ENCODE data around the gene TDP2.
"Not testable (repeated sequence)": the region's sequence is repeated elsewhere in the genome, so short reads cannot be mapped to it uniquely, and the experiment has no call there.

TDP2 gene

GRCh38 chr6:24666641-24667377, at the start of gene TDP2, which contains the start of gene ACOT13:
TSS of gene TDP2 (minus strand) at chr6:24666899. CDS start at chr6:24666862, 37 bp downstream.
TSS of gene ACOT13 (plus strand) at chr6:24667077. CDS start at chr6:24667264, 187 bp downstream.
- Histone ChIP-seq H3K36me3 (ENCODE audit: insufficient read depth, low read length) (peaks cover 17% of the 10 kb centered on the region; the same call in 1 of the 2 replicates), H3K4me1 (ENCODE audit: insufficient read depth, low read length) (no peaks in the 10 kb centered on the region), H3K9ac (ENCODE audit: low read depth, low read length) (peak within 1 kb of the TSS; percentile 95), H3K9me3 (ENCODE audit: control insufficient read depth, insufficient read depth, low read length) (peaks cover 9% of the 10 kb centered on the region; the same call in 1 of the 2 replicates)

GRCh38 chr6:24710519-24711303, 44.0 kb upstream of the TDP2 start:
- Histone ChIP-seq H3K36me3 (ENCODE audit: insufficient read depth, low read length) (peaks cover 50% of the 10 kb centered on the region), H3K4me1 (ENCODE audit: insufficient read depth, low read length) (no peaks in the 10 kb centered on the region), H3K9me3 (ENCODE audit: control insufficient read depth, insufficient read depth, low read length) (no peaks in the 10 kb centered on the region), H3K9ac (ENCODE audit: low read depth, low read length) (no peak overlapping the region)

GRCh38 chr6:24709014-24709711, 42.5 kb upstream of the TDP2 start:
- Histone ChIP-seq H3K9me3 (ENCODE audit: control insufficient read depth, insufficient read depth, low read length) (no peaks in the 10 kb centered on the region), H3K36me3 (ENCODE audit: insufficient read depth, low read length) (peaks cover 46% of the 10 kb centered on the region), H3K4me1 (ENCODE audit: insufficient read depth, low read length) (no peaks in the 10 kb centered on the region), H3K9ac (ENCODE audit: low read depth, low read length) (no peak overlapping the region)

- Histone ChIP-seq H3K9ac (ENCODE audit: low read depth, low read length) (no peak overlapping the region), H3K9me3 (ENCODE audit: control insufficient read depth, insufficient read depth, low read length) (no peaks in the 10 kb centered on the region), H3K36me3 (ENCODE audit: insufficient read depth, low read length) (peaks cover 47% of the 10 kb centered on the region), H3K4me1 (ENCODE audit: insufficient read depth, low read length) (no peaks in the 10 kb centered on the region)
Observed at GRCh38 chr6:24708612-24709011, 41.9 kb upstream of the TDP2 start.

- Histone ChIP-seq H3K9ac (ENCODE audit: low read depth, low read length) (no peak overlapping the region), H3K4me1 (ENCODE audit: insufficient read depth, low read length) (no peaks in the 10 kb centered on the region), H3K36me3 (ENCODE audit: insufficient read depth, low read length) (peaks cover 38% of the 10 kb centered on the region), H3K9me3 (ENCODE audit: control insufficient read depth, insufficient read depth, low read length) (no peaks in the 10 kb centered on the region)
Observed at GRCh38 chr6:24704468-24704867, 37.8 kb upstream of the TDP2 start.

GRCh38 chr6:24702720-24703282, 36.1 kb upstream of the TDP2 start:
- H3K9ac ChIP-seq (ENCODE audit: low read depth, low read length): no peak overlapping the region
- H3K36me3 ChIP-seq (ENCODE audit: insufficient read depth, low read length): peaks cover 27% of the 10 kb centered on the region
- H3K4me1 ChIP-seq (ENCODE audit: insufficient read depth, low read length): no peaks in the 10 kb centered on the region
- H3K9me3 ChIP-seq (ENCODE audit: control insufficient read depth, insufficient read depth, low read length): no peaks in the 10 kb centered on the region

GRCh38 chr6:24699521-24700359, 33.0 kb upstream of the TDP2 start:
- no peaks in the 10 kb centered on the region for H3K9me3 ChIP-seq (ENCODE audit: control insufficient read depth, insufficient read depth, low read length)
- no peak overlapping the region for H3K9ac ChIP-seq (ENCODE audit: low read depth, low read length)
- H3K36me3 ChIP-seq (ENCODE audit: insufficient read depth, low read length): peaks cover 8% of the 10 kb centered on the region; the same call in 1 of the 2 replicates
- no peaks in the 10 kb centered on the region for H3K4me1 ChIP-seq (ENCODE audit: insufficient read depth, low read length)

- Histone ChIP-seq H3K4me1 (ENCODE audit: insufficient read depth, low read length) (no peaks in the 10 kb centered on the region), H3K9ac (ENCODE audit: low read depth, low read length) (no peak overlapping the region), H3K9me3 (ENCODE audit: control insufficient read depth, insufficient read depth, low read length) (no peaks in the 10 kb centered on the region), H3K36me3 (ENCODE audit: insufficient read depth, low read length) (peaks cover 2% of the 10 kb centered on the region; the same call in 1 of the 2 replicates)
Observed at GRCh38 chr6:24696097-24696496, 29.4 kb upstream of the TDP2 start.

GRCh38 chr6:24695635-24696034, 28.9 kb upstream of the TDP2 start:
- H3K36me3 ChIP-seq (ENCODE audit: insufficient read depth, low read length); H3K9ac ChIP-seq (ENCODE audit: low read depth, low read length); H3K4me1 ChIP-seq (ENCODE audit: insufficient read depth, low read length); H3K9me3 ChIP-seq (ENCODE audit: control insufficient read depth, insufficient read depth, low read length): not testable (repeated sequence)

GRCh38 chr6:24694198-24694597, 27.5 kb upstream of the TDP2 start:
- Histone ChIP-seq H3K9ac (ENCODE audit: low read depth, low read length) (no peak overlapping the region), H3K36me3 (ENCODE audit: insufficient read depth, low read length) (no peaks in the 10 kb centered on the region; the same call in 1 of the 2 replicates), H3K9me3 (ENCODE audit: control insufficient read depth, insufficient read depth, low read length) (no peaks in the 10 kb centered on the region), H3K4me1 (ENCODE audit: insufficient read depth, low read length) (0 out of 2 replicates have a peak, but pooled peaks cover 5% of the 10 kb centered on the region)

- H3K9me3 ChIP-seq (ENCODE audit: control insufficient read depth, insufficient read depth, low read length): no peaks in the 10 kb centered on the region
Observed at GRCh38 chr6:24692848-24693592, 26.3 kb upstream of the TDP2 start.

GRCh38 chr6:24692415-24692814, 25.7 kb upstream of the TDP2 start:
- 0 out of 2 replicates have a peak, but pooled peaks cover 5% of the 10 kb centered on the region for H3K4me1 ChIP-seq (ENCODE audit: insufficient read depth, low read length)
- no peak overlapping the region for H3K9ac ChIP-seq (ENCODE audit: low read depth, low read length)
- no peaks in the 10 kb centered on the region for H3K36me3 ChIP-seq (ENCODE audit: insufficient read depth, low read length)

More at GRCh38 chr6:24692848-24693592, 26.3 kb upstream of the TDP2 start:
- no peaks in the 10 kb centered on the region; the same call in 1 of the 2 replicates for H3K36me3 ChIP-seq (ENCODE audit: insufficient read depth, low read length)
- no peak overlapping the region for H3K9ac ChIP-seq (ENCODE audit: low read depth, low read length)
- 0 out of 2 replicates have a peak, but pooled peaks cover 5% of the 10 kb centered on the region for H3K4me1 ChIP-seq (ENCODE audit: insufficient read depth, low read length)

GRCh38 chr6:24692003-24692402, 25.3 kb upstream of the TDP2 start:
- Histone ChIP-seq H3K36me3 (ENCODE audit: insufficient read depth, low read length) (no peaks in the 10 kb centered on the region), H3K4me1 (ENCODE audit: insufficient read depth, low read length) (0 out of 2 replicates have a peak, but pooled peaks cover 5% of the 10 kb centered on the region), H3K9ac (ENCODE audit: low read depth, low read length) (no peak overlapping the region), H3K9me3 (ENCODE audit: control insufficient read depth, insufficient read depth, low read length) (no peaks in the 10 kb centered on the region)

More at GRCh38 chr6:24692415-24692814, 25.7 kb upstream of the TDP2 start:
- H3K9me3 ChIP-seq (ENCODE audit: control insufficient read depth, insufficient read depth, low read length): no peaks in the 10 kb centered on the region

Data from ES-I3 (cell line).